OCI-LY7 (cell line): Measurements from ENCODE around the gene NUP58.

Source experiments
- EZH2phosphoT487 ChIP-seq: fragments of 200-600 bp; sonication (generic); IDR thresholded peaks from 2 replicates; pipeline ENCODE4 v1.6.1; 2018; ENCODE audit warnings: low read depth, borderline replicate concordance, mild to moderate bottlenecking, mixed run types, antibody characterized with exemption, low read length, moderate library complexity, mixed read lengths
- TF ChIP-seq, protein P1 (sequence below): fragments of 200-600 bp; sonication (generic); conservative IDR thresholded peaks from 2 replicates; pipeline ENCODE4 v1.5.1; 2014; ENCODE audit warnings: mild to moderate bottlenecking, antibody characterized with exemption, low read length, moderate library complexity, mixed read lengths

DNA sequence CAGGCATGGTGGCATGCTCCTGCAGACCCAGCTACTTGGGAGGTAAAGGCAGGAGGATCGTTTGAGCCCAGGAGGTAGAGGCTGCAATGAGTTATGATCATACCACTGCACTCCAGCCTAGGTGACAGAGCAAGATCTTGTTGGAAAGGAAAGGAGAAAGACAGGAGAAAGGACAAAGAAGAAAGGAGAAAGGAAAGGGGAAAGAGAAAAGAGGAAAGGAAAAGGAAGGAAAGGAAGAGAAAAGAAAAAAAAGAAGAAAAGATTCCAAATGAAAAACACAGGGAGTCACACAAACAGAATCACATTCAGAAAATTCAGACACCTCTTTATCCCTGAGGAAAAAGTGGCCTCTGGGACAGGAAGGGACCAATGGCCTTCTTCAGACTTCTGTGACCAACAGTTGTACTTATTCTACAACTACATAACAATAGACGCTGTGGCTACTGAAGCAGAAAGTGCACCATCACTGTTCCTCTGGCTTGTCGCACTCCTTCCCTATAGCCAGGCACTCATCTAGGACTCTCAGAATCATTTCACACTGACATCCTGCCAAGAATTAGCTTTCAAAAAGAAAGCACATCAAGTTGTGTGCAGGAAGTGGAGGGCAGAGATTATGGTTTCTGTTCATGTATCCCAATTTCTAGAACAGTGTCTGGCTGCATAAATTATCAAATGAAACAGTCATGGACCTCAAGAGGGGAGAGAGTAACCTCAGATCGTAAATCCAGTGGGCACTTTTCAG, 20.1 kb upstream of the NUP58 start:
- TF ChIP-seq, protein P1, sequence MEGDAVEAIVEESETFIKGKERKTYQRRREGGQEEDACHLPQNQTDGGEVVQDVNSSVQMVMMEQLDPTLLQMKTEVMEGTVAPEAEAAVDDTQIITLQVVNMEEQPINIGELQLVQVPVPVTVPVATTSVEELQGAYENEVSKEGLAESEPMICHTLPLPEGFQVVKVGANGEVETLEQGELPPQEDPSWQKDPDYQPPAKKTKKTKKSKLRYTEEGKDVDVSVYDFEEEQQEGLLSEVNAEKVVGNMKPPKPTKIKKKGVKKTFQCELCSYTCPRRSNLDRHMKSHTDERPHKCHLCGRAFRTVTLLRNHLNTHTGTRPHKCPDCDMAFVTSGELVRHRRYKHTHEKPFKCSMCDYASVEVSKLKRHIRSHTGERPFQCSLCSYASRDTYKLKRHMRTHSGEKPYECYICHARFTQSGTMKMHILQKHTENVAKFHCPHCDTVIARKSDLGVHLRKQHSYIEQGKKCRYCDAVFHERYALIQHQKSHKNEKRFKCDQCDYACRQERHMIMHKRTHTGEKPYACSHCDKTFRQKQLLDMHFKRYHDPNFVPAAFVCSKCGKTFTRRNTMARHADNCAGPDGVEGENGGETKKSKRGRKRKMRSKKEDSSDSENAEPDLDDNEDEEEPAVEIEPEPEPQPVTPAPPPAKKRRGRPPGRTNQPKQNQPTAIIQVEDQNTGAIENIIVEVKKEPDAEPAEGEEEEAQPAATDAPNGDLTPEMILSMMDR, result no peak
- TF ChIP-seq EZH2phosphoT487, result no peak
